AG04449 (cell line): ENCODE results near the gene GPS1.
"Not testable (repeated sequence)": the region's sequence is repeated elsewhere in the genome, so short reads cannot be mapped to it uniquely, and the experiment has no call there.

Experiments used
- CTCF ChIA-PET: fragments of 350-600 bp; formaldehyde crosslinking; extraction: SDS; loops from one replicate; lab custom pipeline; 2021; ENCODE audit warnings: antibody characterized with exemption; lab: Yijun Ruan, JAX
- POLR2A ChIA-PET: fragments of 400-600, 350-600 bp; formaldehyde crosslinking; extraction: SDS; loops from one replicate; lab custom pipeline; 2020; ENCODE audit warnings: antibody characterized with exemption, inconsistent platforms; lab: Yijun Ruan, JAX
- DNase-seq: peaks from one replicate; pipeline ENCODE4 v3.0.0-alpha.2; 2010; ENCODE audit warnings: low read depth, low spot score
- H3K4me3 ChIP-seq: 2 replicates; pipeline ENCODE4 v1.5.1; 2011; ENCODE audit warnings: low read depth, mild to moderate bottlenecking, control low read depth, low read length
- TF ChIP-seq, protein P1 (sequence below): IDR thresholded peaks from one replicate; pipeline ENCODE4 v1.5.1; 2011; ENCODE audit warnings: mild to moderate bottlenecking, moderate library complexity, low read length, control low read depth, inconsistent platforms; ENCODE audit not compliant: insufficient read depth; ENCODE audit errors: missing control alignments

Gene GPS1

DNA sequence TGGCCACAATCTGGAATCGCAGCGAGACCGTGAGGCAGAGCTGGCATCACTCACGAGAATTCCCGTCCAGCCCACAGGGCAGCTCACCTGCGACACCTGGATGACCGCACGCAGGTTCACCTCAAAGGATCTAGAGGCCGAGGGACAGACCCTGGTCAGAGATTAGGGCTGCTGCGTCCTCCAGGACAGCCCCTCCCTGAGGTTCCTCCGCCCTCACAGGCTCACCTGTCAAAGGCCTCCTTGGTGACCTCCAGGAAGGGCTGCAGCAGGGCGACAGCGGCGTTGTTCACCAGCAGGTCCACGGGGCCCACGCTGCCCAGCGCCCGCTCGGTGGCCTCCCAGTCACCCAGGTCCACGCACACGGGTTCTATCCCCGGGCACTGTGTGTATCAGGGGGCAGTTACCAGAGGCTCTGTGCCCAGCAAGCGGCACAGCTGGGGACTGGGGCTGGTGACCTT is 15.0 kb upstream of the GPS1 start:
- CTCF ChIA-PET, result interaction anchor here (0.8 to 7.4 kb wide), 7 partner anchors 10 to 119 kb away, joined by 3 to 39 read pairs (median 5); partner anchors contain the start of genes CENPX, GPS1, LRRC45 and NOTUM
- TF ChIP-seq, protein P1, sequence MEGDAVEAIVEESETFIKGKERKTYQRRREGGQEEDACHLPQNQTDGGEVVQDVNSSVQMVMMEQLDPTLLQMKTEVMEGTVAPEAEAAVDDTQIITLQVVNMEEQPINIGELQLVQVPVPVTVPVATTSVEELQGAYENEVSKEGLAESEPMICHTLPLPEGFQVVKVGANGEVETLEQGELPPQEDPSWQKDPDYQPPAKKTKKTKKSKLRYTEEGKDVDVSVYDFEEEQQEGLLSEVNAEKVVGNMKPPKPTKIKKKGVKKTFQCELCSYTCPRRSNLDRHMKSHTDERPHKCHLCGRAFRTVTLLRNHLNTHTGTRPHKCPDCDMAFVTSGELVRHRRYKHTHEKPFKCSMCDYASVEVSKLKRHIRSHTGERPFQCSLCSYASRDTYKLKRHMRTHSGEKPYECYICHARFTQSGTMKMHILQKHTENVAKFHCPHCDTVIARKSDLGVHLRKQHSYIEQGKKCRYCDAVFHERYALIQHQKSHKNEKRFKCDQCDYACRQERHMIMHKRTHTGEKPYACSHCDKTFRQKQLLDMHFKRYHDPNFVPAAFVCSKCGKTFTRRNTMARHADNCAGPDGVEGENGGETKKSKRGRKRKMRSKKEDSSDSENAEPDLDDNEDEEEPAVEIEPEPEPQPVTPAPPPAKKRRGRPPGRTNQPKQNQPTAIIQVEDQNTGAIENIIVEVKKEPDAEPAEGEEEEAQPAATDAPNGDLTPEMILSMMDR, result no peak
- peak overlapping the region; percentile 72 for H3K4me3 ChIP-seq
- POLR2A ChIA-PET, result no interaction called here
- DNase-seq, result no peak

- ChIA-PET CTCF (interaction anchor here (0.7 to 7.4 kb wide), 24 partner anchors 9 to 405 kb away, joined by 3 to 47 read pairs (median 4); partner anchors contain the start of genes CENPX, GPS1, LRRC45 and NOTUM), POLR2A (interaction anchor here (0.7 to 1.6 kb wide), 10 partner anchors 11 to 82 kb away, joined by 3 to 7 read pairs (median 4); partner anchors contain the start of genes CENPX, FASN, GPS1 and LRRC45)
- DNase-seq, result peak; percentile 49
- TF ChIP-seq, protein P1, result peak; percentile 96
- H3K4me3 ChIP-seq, result peak within 1 kb of the TSS; percentile 72
These were observed 14.4 kb upstream of the GPS1 start, which contains the start of gene DCXR for GRCh38 chr17:82037092-82037888. TSS of gene DCXR (minus strand) at chr17:82037697. CDS start at chr17:82037682, 15 bp downstream.

DNA sequence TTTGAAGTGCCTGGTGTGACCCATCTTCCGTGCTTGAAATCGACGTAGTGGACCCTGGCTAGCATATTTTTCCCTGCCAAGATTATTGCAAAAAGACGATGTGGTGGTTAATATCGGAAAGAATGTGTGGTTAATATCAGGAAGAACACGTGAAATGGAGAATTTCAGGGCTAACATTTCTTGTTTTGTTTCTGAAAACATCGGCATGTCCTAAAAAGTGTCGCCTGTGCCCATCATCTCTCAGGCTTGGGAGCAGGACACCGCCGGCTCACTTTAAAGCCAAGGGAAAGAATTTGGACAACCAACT is 13.9 kb upstream of the GPS1 start:
- H3K4me3 ChIP-seq, result peak overlapping the region; percentile 51
- TF ChIP-seq, protein P1, result no peak
- ChIA-PET POLR2A (interaction anchor here (0.7 to 1.6 kb wide), 10 partner anchors 12 to 83 kb away, joined by 3 to 7 read pairs (median 4); partner anchors contain the start of genes CENPX, FASN, GPS1 and LRRC45), CTCF (interaction anchor here (0.7 to 7.4 kb wide), 21 partner anchors 9 to 404 kb away, joined by 3 to 47 read pairs (median 5); partner anchors contain the start of genes CENPX, GPS1, LRRC45 and NOTUM)
- no peak for DNase-seq

DNA sequence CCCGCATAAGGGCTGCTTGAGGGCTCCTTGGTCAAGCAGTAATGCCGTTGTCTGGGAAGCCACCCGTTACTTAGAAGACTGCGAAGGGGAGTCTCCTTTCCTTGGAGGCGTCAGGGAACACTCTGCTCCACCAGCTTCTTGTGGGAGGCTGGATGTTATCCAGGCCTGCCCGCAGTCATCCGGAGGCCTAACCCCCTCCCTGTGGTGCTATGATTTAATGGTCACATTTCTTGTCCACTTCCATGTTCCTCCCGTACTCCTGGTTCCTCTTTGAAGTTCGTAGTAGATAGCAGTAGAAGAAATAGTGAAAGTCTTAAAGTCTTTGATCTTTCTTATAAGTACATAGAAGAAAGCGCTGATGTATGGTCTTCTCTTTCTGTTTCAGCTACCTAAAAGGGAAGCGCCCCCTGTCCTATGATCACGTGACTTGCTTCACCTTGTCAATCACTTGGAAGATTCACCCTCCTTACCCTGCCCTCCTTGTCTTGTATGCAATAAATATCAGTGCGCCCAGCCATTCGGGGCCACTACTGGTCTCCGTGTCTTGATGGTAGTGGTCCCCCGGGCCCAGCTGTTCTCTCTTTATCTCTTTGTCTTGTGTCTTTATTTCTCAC is 12.8 kb upstream of the GPS1 start:
- CTCF ChIA-PET, result interaction anchor here (0.9 to 7.4 kb wide), 4 partner anchors 8 to 79 kb away, joined by 3 to 47 read pairs (median 22); partner anchors contain the start of genes GPS1, NOTUM and RFNG
- not testable (repeated sequence) for DNase-seq, H3K4me3 ChIP-seq
- POLR2A ChIA-PET, result interaction anchor here (1.6 kb wide), 1 partner anchor 15 kb away, joined by 4 read pairs; no protein-coding TSS in a partner anchor

- no peak overlapping the region for H3K4me3 ChIP-seq
- TF ChIP-seq, protein P1, result no peak
- ChIA-PET CTCF (interaction anchor here (0.9 to 7.4 kb wide), 4 partner anchors 9 to 80 kb away, joined by 3 to 47 read pairs (median 23); partner anchors contain the start of genes GPS1, NOTUM and RFNG), POLR2A (no interaction called here)
- DNase-seq, result no peak
These were observed 11.9 kb upstream of the GPS1 start for GRCh38 chr17:82039695-82040299.

- CTCF ChIA-PET, result interaction anchor here (1.0 to 7.4 kb wide), 4 partner anchors 10 to 87 kb away, joined by 3 to 47 read pairs (median 23); partner anchors contain the start of genes GPS1, NOTUM and RFNG
- no peak for DNase-seq
- TF ChIP-seq, protein P1, result no peak
- no peak overlapping the region for H3K4me3 ChIP-seq
- POLR2A ChIA-PET, result no interaction called here
These were observed 10.4 kb upstream of the GPS1 start for GRCh38 chr17:82041144-82041814.
